HG03520 (cell line): ENCODE results near the gene UBE2D2.
"Not testable (repeated sequence)": the region's sequence is repeated elsewhere in the genome, so short reads cannot be mapped to it uniquely, and the experiment has no call there.

Source experiments
- ATAC-seq: cut with Tn5 transposase; IDR thresholded peaks from one replicate; pipeline ENCODE4 v1.9.1; 2021; ENCODE audit warnings: mild to moderate bottlenecking, moderate library complexity; ENCODE audit not compliant: unreplicated experiment

The UBE2D2 gene

GRCh38 chr5:139578325-139578724 lies 17.2 kb downstream of the UBE2D2 start:
- no peak for ATAC-seq

- ATAC-seq = not testable (repeated sequence)
Measured at GRCh38 chr5:139582181-139582580, 21.0 kb downstream of the UBE2D2 start.

- no peak for ATAC-seq
Measured at GRCh38 chr5:139584137-139584536, 23.0 kb downstream of the UBE2D2 start.

GRCh38 chr5:139588116-139588515 lies 27.0 kb downstream of the UBE2D2 start:
- not testable (repeated sequence) for ATAC-seq

- ATAC-seq = no peak
Measured at GRCh38 chr5:139588962-139589361, 27.8 kb downstream of the UBE2D2 start.

- no peak for ATAC-seq
Measured at GRCh38 chr5:139592289-139592688, 31.1 kb downstream of the UBE2D2 start.

GRCh38 chr5:139593076-139593475 lies 31.9 kb downstream of the UBE2D2 start:
- ATAC-seq = not testable (repeated sequence)

- no peak for ATAC-seq
Measured at GRCh38 chr5:139593716-139594319, 32.7 kb downstream of the UBE2D2 start.

- no peak for ATAC-seq
Measured at GRCh38 chr5:139597134-139597533, 36.0 kb downstream of the UBE2D2 start.

GRCh38 chr5:139598601-139598965 lies 37.4 kb downstream of the UBE2D2 start:
- not testable (repeated sequence) for ATAC-seq

- ATAC-seq = no peak
Measured at GRCh38 chr5:139600336-139600949, 39.3 kb downstream of the UBE2D2 start.

- ATAC-seq = no peak
Measured at GRCh38 chr5:139601429-139601828, 40.3 kb downstream of the UBE2D2 start.

GRCh38 chr5:139601948-139602347 lies 40.8 kb downstream of the UBE2D2 start:
- not testable (repeated sequence) for ATAC-seq

GRCh38 chr5:139605887-139606286 lies 44.7 kb downstream of the UBE2D2 start:
- ATAC-seq = no peak

- ATAC-seq = no peak
Measured at GRCh38 chr5:139611703-139612584, 50.8 kb downstream of the UBE2D2 start.

- ATAC-seq = no peak
Measured at GRCh38 chr5:139619861-139620260, 58.7 kb downstream of the UBE2D2 start.

- ATAC-seq = not testable (repeated sequence)
Measured at GRCh38 chr5:139625398-139625797, 64.3 kb downstream of the UBE2D2 start.

- ATAC-seq = no peak
Measured at GRCh38 chr5:139630855-139631254, 69.7 kb downstream of the UBE2D2 start.

- no peak for ATAC-seq
Measured at GRCh38 chr5:139631520-139632165, 70.5 kb downstream of the UBE2D2 start.

- ATAC-seq = no peak
Measured at GRCh38 chr5:139633295-139634027, 72.3 kb downstream of the UBE2D2 start.

- ATAC-seq = no peak
Measured at GRCh38 chr5:139634028-139634325, 72.8 kb downstream of the UBE2D2 start.
